HuH-7.5 (cell line): ENCODE data around the gene ZDHHC22.

Source experiments
- DNase-seq: peaks from one replicate; pipeline ENCODE4 v3.0.0; 2011; ENCODE audit warnings: low spot score

ZDHHC22 gene

DNA sequence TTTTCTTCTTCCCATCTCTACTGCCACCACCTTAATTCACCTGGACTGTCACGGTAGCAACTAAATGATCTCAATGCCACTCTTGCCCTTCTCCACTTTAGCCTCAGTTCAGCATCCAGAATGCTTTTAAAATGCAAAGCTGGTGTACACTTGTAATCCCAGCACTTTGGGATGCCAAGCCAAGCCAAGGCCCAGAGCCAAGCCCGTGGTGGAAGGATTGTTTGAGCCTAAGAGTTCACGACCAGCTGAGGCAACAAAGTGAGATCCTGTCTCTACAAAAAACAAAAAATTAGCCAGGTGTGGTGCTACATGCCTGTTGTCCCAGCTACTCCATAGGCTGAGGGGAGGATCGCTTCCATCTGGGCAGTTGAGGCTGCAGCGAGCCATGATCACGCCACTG is 37.6 kb downstream of the ZDHHC22 start:
- no peak for DNase-seq

- DNase-seq: no peak
Measured at GRCh38 chr14:77103475-77103874, 38.1 kb downstream of the ZDHHC22 start.

DNA sequence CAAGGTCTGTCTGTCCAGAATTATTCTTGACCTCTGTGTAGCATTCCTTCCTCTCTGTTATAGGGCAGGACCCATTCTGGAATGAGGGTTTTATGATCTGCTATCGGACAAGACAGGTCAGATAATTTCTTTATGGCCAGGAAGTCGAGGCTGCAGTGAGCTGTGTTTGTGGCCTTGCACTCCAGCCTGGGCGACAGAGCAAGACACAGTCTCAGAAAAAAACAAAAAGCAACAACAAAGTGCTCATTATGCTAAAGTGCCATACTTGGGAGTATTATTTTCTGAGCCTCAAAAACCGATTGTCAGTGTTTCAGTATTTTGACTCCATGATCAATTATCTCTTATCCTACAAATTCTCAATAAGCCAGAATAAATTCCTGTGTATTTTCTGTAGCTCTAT is 39.4 kb downstream of the ZDHHC22 start:
- no peak for DNase-seq

DNA sequence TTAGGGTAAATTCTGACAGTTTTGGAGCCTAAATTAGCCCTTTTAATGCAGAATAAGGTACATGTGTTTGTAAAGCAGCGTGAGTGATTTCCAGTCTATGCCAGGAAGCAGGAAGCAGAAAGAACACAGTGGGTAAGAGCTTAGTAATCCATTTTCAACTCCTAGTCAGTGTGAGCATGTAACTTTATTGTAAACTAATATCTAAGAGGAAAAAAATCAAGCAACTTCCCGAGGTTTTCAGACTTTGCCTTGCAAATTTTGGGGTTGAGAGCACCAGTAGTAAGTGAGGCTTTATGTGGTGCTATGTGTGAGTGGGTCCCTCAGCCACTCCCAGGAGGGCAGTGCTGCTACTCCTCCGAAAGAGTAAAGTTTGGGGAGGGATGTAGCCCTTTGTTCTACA is 40.6 kb downstream of the ZDHHC22 start:
- DNase-seq: no peak

GRCh38 chr14:77099425-77100167 is 42.0 kb downstream of the ZDHHC22 start:
- DNase-seq: no peak

DNA sequence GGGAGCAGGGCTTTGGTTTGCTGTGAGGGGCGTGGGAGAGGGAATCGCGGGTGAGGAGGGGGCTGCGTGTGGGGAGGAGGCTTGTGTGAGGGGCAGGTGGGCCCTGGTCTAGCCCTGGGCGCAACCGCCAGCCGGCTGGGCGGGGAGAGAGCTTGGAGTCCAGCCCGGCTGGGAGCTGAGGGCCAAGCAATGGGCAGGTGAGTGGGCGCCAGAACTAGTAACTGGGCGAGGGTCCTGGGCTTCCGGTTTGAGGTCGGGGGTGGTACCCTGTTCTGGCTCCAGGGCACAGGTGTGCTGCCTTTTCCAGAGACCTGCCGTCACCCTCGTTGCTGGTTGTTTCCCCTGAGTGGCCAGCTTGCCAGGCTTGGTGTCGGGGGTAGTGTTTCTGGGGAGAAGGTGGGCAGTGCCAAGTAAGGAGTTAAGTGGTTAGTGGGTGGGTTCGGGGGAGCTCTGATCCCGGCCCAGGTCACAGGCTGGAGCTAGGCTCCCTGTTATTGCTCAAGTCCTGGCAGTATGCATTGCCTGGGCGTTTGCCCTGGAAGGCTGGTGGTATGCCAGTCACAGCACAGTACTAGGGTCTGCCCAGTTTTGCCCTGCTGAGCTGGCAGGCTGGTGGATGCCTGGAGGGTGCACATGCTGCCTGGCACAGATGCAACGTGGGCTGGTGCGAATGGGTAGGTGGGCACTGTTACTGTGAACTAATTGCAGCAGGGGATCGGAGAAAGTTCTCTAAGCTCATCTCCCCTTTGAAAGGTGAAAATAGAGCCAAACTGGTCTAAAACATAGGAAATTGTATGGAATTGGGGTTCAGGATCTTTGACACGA is 42.9 kb downstream of the ZDHHC22 start:
- no peak for DNase-seq

- DNase-seq: peak; percentile 88
Measured at GRCh38 chr14:77097700-77098528, 43.7 kb downstream of the ZDHHC22 start, which contains the start of gene CIPC. CIPC (plus strand) TSS chr14:77098258; CDS start chr14:77105709, 7,451 bp downstream.

- no peak for DNase-seq
Measured at GRCh38 chr14:77097006-77097699, 44.4 kb downstream of the ZDHHC22 start.

- DNase-seq: peak; percentile 48
Measured at GRCh38 chr14:77094672-77095284, 46.8 kb downstream of the ZDHHC22 start.

DNA sequence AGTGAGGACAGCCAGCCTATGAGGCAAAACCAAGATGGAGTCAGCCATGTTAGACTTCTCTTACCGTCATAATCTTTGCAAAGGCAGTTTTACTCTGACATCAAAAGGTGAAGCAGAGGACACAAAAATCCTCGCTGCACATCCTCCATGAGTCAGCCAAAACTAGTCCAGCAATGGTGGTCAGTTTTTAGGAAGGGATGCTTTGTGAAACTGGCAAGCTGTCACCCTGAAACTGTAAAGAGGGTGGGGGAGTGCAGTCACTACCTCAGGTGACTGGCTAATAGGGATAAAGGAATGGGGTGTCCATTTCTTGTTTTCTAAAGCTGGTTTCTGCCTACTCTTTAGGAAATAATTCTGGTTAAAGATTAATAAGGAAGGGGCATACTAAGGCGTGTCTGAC is 48.9 kb downstream of the ZDHHC22 start:
- no peak for DNase-seq

GRCh38 chr14:77091518-77091917 is 50.1 kb downstream of the ZDHHC22 start:
- DNase-seq: no peak

GRCh38 chr14:77088645-77089044 is 52.9 kb downstream of the ZDHHC22 start:
- no peak for DNase-seq

- no peak for DNase-seq
Measured at GRCh38 chr14:77088219-77088618, 53.4 kb downstream of the ZDHHC22 start.

DNA sequence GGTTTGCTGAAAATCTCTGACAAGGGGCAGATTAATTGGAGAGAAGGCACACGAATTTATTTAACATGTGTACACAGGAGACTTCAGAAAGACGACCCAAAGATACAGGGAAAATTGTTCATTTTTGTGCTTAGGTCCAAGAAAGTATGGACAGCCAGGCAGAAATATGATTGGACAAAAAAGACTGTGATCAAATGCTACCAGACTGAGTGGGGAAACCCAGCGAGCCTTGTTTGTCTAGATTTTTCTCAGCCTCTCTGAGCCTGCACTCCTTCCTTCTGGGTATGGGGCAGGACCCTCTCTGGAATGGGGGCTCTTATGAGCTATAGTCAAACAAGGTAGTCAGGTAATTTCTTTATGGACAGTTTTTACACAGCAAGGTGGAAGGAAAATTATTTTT is 54.0 kb downstream of the ZDHHC22 start:
- no peak for DNase-seq

GRCh38 chr14:77086951-77087350 is 54.6 kb downstream of the ZDHHC22 start:
- no peak for DNase-seq

DNA sequence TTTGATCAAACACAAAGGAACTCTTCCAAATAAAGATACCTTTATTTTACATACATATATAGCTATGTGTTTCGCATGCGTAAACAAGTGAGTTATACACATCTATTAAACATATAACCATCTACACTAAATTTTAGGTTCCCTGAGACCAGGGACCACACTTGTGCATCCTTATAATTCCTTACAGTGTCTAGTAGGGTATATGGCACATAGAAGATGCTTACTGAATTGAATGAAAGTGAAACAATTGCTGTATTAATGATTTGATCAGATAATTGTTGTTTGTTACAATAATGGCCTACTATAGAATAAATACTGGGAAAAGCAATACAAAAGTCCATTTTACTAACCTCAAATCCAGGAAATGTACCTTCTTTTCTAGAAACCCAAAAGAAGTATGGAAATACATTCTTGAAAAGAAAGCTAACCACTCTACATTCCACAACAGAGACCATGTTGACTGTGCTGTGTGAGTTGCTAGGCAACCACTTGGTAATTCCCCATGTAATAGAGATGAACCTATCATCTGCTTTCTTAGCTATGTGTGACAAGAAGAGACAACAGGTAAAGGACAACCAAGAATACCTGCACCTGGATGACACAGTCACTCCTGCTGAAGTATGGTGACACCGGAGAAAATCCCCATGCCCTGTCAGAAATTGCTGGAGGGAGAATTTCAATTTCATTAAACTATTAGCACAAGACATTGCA is 55.4 kb downstream of the ZDHHC22 start:
- no peak for DNase-seq

GRCh38 chr14:77085538-77085937 is 56.1 kb downstream of the ZDHHC22 start:
- no peak for DNase-seq

- DNase-seq: no peak
Measured at GRCh38 chr14:77084985-77085384, 56.6 kb downstream of the ZDHHC22 start.

- no peak for DNase-seq
Measured at GRCh38 chr14:77083082-77083481, 58.5 kb downstream of the ZDHHC22 start.

DNA sequence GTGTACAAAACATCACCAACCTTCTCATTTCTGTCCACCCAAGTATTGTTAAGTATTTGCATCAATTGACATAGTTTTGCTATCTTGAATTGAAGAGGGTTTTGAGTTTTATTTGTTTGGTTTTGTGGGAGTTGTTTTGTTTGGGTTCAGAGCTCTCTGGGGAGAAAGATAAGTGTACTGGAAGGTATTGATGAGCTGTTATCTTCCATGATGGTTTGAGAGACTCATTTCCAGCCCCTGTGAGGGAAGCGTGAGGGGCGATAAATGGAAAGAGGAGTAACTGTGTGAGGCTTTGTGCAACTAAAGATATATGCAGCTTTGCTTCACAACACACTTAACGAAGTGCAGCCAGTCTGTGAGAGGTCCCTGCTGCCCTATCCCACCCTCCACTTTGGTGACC is 59.2 kb downstream of the ZDHHC22 start:
- no peak for DNase-seq
